Stimulated activated CD8-positive, alpha-beta memory T cell treated with anti-CD3 and anti-CD28 coated beads, Interleukin-7, amount 100 ng/mL, for 4 hours (primary cell): ENCODE results near the gene BTNL2.

Source experiments
- DNase-seq, 2 donors: peaks; one replicate each; pipeline ENCODE4 v3.0.0-alpha.2; 2020; ENCODE audit warnings: low read depth in 2 of 2

The BTNL2 gene

DNA sequence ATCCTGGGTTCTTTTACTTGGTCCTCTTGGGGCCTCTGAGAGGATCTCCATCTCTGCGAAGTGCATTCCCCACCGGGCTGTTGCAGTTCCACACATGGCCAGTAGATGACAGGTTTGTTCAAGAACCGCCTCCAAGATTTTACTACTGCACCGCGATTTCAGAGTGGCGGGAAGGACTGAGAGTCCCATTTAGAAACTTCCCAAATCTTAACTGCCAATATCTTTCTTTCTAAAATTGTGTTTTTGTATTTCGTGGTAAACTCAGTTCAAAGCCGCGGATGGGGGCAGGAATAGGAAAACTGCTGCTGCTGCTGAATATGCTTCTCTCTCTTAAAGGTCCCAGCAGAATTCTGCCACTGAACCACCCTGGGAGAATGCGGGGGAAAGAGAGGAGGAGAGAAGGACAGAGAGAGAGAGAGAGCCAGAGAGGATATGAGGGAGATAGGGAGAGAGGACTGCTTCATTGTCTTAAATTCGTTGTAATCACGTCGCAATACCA lies 8.6 kb upstream of the BTNL2 start:
- DNase-seq, result peak; percentile 59 to 65

DNA sequence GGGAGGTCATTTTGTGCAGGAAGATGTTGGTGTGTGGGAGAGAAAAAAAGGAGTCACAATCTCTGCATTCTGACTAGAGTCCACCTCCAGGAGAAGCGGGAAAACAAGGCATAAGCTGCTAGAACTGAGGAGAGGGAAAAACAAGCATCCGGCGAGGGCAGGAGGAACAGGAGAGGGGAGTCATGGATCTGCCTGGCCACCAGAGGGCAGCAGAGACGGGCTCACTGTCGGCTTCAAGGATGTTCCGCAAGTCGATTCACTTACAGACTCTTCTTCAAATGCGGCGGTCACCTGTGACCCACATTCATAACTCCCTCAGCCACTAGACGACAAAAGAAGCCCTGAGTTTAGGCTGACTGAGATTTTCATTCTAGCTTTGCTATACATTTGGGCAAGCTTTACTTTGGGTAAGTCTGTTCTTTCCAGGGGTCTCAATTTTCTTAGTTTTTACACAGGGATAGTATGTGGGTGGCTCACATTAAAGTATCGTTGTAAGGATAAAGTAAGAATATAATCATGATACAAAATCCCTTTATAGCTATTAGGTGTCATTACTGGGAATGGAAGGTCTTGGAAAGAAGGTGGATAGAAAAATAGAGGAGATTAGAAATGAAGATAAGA lies 6.6 kb upstream of the BTNL2 start:
- DNase-seq, result peak; percentile 67 to 71

DNA sequence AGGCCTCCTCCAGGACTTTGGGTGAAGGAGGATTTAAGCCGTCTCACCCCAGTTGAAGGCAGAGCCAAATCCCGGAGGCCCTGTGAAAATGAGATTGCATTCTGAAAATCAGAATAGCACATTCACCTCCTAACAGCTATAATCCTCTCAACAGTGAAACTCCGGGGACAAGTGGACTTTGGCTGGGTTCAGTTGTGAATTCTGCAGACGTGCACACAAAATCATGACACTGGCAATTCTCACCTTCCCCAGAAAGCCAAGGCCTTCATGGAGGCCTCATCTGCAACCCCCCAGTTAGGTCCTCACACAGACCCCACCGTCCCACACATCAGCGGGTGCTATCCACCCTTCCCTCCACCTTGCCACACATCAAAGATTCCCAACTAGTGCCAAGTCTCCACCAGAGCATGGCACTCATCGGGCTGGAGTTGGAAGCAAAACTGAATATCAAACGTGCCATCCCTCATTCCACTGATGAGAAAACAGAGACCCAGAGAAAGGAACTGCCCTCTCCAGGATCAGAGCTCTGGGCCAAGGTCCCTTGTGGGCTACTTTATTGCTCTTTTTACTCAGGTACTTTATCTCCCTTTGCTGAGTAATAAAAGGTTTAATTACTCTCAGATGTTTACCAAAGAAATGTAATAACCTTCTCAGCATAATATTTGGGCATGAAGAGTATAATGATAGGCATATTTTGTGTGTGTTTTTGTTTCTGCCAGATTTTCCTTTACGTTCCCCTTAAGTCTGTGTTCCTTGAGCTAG lies 4.8 kb upstream of the BTNL2 start:
- no peak for DNase-seq

DNA sequence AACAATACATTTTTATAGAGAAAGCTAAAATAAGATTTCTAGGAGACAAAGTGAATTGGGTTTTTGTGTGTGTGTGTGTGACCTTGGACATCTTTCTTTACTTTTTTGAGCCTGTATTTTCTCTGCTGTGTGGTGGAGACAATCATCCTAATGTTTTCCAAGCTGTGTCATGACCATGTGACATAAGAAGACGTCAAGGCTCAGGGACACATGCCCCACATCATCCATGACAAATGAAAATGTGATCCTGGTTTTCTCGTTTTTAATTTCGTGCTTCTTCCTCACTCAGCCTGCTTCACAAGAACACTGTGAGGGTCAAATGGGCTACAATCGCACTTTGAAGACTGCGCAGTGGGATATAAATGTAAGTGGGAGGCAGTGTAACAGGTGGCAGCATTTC lies 3.9 kb upstream of the BTNL2 start:
- DNase-seq, result no peak

DNA sequence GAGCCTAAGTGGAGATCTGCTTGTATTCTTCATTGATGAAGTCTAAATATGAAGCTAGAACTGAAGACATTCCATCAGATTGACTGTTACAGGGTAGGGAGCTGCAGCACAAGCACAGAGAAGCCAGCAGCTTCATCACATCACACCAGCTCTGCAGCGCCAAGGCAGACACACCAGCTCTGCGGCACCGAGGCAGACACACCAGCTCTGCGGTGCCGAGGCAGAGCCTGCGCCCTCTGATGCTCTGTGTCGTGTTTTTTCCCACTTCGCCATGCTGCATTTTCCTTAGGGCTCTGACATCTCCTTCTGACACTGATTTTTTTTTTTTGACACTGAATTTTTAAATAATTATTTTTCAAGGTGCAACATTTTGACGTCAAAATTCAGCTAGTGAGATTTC lies 784 bp downstream of the BTNL2 start:
- DNase-seq, result no peak

DNA sequence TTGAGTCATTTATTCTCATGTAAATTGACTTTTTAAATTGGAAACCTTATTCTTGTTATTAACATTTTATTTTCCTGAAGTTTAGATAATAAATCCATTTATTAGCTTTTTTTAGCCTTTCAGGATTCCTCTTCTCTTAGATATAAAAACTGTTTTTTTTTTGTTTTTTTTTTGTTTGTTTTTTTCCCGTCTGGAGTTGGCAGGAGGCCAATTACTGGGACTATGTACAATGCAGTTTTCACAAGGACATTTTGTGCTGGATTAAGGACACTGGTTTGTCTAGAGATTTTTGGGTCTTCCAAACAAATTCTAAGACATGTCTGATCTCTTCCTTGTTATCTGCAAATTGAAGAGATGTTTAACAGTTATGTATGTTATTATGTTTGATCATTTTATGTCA lies 1.3 kb downstream of the BTNL2 start:
- DNase-seq, result no peak

DNA sequence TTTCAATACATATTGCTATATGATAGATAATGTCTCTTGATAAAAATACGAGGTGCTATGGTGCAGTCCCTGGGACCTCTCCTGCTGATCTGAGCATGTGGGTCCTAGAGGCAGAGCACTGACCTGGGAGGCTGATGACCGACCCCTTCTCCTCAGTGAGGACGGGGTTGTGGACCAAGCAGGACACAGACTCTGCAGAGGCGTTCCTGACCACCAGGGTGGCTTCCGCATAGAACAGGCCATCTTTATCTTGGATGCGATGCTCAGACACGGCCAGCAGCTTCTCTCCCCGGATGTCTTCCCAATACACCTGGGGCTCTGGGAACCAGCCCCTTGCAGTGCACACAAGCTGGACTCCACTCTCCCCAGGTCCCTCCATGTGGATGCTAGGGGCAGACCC lies 4.2 kb downstream of the BTNL2 start:
- no peak for DNase-seq

DNA sequence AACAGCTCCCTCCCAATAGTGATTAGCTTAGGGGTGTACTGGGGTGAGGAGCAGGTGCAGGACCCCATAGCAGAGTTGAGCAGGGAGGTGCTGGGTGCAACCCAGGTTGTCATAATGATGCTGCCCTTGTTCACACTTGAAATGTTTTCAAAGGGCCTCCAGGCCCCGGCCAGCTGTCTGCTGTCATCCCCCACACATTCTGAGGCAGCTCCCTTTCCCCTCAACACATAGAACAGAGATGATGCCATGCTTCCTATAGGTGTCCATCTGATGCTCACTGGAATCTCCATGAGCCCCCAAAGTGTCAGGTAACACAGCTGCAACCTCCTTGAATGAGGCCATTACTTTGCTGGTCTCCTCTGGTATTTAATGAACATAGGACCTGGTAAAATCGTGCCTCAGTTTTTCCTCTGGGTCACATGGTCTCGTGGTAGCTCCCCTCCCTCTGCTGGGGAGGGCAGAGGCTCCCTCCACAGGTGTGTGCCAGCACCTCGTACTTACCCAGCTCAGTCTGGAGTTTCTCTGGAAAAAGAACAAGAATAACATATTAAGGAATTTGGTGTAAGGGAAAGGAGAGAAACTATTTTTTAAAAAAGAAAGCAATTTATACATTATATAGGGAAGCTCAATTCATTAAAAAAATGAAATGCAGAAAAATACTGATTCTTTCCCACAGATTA lies 5.6 kb downstream of the BTNL2 start:
- no peak for DNase-seq

DNA sequence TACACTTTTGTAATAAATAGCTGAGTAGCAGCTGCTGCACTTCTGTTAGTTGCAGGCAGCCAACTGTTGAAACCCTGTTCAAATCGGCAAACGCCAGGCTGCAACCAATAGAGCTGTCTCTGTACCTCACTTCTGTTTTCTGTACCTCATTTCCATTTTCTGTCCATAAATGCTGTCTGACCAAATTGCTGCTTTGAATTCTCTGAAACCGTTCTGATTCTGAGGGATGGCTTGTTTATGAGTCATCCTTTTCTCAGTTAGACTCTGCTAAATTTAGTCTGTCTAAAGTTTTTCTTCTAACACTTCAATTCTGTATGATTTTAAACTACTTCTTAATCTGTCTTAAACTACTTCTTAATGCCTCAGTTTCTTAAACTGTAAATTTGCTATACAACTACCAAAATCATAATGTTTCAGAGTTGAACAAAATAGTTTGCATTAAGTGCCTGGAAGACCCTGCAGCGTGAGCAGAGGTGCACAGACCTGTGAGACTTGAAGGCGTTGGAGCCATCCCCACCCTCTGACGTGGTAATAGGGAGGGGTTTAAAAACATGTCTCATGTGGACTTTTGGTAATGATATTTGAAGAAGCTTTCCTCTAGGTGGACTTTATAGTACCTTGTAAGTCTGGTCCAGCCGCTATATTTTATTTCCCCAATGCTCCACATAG lies 9.6 kb downstream of the BTNL2 start:
- no peak for DNase-seq

DNA sequence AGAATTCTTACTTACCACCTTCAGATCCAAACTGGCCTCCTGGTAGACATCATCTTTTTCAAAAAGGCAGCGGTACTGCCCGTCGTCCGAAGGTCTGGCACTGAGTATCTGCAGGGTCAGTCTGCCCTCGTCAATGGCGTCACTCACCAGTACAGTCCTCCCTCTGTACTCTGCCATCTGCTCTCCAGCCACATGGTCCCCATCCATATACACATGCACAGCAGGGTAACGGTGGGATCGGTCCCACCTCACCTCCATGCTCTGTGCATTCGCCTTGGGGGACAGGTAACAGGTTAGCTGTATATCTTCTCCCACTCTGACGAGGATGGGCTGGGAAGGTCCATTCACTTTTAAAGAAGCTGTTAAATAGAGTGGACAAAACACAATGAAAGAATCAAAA lies 11.0 kb downstream of the BTNL2 start:
- DNase-seq, result no peak

DNA sequence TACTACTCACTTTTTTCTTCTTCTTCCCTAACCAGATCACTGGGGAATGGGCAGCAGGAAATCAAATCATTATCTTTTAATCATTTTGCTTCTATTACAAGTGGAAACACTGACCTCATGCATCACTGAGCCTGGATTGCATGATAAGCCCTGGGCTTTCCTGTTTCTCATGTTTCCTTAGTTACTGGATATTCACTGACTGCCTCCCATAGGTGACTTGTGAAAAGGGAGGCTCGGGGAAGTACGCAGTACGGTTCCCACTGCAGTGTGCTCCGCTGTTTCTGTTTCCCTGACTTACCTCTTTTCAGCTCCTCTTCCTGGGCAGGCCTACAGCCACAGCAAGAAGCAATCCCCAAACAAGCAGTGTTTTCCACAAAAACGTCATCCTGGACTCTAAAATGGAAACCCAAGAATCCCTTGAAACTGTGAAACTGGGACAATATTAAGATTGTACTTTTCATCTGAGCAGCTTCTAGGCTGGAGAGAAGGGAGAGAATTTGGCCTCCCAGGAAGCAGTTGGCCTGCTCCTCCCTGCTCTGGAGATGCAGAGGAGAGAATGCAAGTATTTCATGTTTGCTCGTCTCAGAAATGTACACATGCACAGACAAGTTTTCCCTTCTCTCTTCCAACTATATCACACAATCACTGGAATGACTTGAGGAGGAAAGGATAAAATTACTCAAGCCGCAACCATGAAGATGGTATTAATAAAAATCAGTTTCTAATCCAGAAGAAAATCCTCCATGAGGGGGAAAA lies 13.1 kb downstream of the BTNL2 start:
- no peak for DNase-seq

DNA sequence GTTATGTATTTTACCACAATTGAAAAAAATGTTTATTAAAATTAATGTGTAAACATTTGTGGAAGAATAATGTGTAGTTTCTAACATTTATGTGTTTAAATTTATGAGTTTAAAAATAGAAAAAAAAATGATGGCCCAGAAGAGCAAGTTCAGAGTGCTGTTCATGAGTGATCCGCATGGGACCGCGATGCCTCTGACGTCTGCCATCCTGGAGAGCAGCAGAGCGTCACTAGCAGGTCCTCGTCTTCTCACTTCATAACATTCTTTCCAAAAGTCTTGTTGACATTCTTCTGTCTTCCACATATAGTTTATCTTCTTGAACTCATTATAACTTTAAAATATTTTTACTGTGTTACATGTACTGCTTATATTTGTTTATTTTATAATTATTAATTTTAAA lies 15.5 kb downstream of the BTNL2 start:
- DNase-seq, result no peak

DNA sequence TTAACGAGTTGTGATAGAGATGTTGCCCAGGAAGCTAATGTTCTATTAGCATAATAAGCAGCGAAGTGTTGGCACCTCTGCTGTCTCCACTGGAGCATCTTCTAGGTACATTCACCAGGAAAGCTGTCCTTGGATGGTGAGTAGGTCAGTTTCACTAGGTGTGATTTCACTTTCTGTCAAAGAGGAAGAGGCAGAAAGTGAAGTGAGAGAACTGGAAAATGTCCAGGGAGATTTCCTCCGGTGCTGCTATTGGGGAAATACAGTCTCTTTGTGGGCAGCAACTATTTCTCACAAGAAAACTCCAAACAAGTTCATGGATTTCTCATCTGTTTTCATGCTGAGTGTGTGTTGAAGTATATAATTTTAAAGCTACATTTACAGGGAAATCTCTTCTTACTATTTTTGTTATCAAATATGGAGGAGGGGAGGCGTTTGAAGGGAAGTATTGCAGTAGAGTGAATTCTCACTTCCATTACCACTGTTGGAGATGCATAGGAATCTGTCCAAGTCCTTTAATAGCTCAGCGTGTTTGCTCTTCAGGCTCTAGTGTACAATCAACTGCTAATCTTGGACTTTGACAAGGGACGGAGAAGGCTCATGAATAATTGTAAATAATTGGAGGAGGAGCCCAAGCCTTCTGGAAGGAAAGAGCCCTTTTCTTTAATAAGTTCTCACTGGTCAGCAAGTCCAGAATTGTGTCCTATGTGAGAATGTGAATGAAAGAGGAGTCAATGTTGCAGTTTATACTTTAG lies 19.2 kb downstream of the BTNL2 start:
- DNase-seq, result no peak

DNA sequence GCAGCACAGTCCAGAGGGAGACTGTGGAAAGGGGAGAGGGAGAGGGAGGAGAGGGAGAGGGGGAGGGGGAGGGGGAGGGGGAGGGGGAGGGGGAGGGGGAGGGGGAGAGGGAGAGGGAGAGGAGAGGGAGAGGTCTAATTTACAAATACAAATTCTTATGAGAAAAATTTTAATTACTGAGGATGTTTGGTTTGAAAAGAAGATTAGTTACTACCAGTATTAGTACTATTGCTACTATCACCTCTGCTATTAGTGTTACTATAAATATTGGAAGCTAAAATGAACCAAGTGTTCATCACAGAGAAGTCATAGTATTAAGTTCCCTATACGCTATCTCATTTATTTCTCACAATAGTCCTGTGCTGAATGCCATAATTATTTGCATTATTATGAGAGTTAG lies 20.9 kb downstream of the BTNL2 start:
- DNase-seq, result no peak

DNA sequence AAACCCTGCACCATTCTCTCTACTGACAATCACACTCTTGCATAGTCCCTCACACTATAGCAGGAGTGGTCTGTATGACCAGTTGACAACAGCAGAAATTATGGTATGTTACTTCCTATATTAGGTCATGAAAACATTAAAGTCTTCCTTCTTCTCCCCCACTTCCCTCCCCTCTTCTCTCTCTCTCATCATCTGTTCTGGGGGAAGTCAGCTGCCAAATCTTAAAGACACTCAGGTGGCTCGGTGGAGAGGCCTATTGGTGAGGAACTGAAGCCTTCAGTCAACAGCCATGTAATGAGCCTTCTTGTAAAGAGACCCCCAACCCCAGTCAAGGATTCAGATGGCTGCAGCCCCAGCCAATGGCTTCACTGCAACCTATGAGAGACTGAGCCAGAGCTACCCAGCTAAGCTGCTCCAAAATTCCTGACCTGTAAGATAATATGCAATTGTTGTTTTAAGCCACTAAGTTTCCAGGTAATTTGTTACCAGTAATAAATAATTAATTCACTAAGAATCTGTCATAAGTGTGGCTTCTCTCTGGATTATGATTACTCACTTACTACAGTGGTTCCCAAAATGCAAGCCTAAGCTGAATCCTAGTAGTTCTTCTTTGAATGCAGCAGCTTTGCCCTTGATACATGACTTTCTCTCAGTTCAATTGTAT lies 24.1 kb downstream of the BTNL2 start:
- DNase-seq, result no peak

DNA sequence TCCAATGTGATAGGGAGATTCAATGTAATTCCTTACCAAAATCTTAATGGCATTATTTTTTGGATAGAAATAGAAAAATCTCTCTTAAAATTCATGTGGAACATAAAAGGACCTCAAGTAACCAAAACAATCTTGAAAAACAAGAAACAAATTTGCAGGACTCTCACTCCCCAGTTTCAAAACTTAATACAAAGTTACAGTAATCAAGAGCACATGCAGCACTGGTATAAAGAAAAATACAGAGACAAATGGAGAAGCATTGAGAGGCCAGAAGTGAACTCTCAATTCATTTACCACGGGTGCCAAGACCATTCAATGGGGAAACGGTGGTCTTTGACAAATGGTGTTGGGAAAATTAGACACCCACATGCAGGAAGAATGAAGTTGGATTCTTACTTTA lies 27.4 kb downstream of the BTNL2 start:
- DNase-seq, result no peak

DNA sequence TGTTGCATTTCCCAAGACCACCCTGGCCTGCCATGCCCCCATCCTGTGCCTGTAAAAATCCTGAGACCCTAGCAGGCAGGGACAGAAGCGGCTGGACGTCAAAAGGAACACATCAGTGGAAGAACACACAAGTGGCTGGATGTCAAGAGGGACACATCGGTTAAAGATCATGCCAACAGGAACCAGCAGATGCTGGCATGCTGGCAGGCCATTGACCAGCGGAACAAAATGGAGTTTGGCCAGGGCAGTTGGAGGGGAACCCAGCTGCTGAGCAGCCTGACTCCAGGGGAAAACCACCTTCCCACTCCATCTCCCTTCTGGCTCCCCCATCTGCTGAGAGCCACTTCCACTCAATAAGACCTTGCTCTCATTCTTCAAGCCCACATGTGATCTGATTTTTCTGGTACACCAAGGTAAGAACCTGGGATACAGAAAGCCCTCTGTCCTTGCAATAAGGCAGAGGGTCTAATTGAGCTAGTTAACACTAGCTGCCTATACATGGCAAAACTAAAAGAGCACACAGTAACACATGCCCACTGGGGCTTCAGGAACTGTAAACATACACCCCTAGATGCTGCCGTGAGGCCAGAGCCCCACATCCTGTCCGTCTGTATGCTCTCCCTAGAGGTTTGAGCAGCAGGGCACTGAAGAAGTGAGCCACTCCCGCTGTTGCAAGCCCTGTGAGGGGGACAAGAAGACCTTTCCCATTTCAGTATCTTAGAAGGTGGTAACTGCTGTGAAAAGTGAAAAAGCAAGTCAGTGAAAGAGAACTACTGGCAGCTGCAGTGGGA lies 31.0 kb downstream of the BTNL2 start:
- DNase-seq, result no peak

DNA sequence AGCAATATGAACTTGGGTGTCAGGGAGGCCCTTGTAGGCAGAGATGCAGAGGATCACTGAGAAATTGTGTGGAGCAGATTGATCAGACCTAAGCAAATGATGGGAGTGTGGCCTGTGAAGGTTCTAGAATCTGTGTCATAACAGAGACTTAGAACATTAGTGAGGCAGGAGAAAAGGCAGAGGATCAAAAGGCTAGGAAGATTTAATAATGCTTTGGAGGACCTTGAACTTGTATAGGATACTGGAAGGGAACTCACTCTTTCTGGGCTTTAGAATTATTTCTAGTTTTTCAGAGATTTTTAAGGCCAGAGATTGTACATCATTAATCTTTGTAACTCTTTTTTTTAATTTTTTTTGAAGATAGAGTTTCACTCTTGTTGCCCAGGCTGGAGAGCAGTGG lies 35.2 kb downstream of the BTNL2 start, which contains the start of gene TSBP1:
Gene TSBP1, minus strand, starts transcription at position 101 of the 400 bp plus-strand sequence. CDS start 197 bp downstream, outside the sequence.
- DNase-seq, result no peak

DNA sequence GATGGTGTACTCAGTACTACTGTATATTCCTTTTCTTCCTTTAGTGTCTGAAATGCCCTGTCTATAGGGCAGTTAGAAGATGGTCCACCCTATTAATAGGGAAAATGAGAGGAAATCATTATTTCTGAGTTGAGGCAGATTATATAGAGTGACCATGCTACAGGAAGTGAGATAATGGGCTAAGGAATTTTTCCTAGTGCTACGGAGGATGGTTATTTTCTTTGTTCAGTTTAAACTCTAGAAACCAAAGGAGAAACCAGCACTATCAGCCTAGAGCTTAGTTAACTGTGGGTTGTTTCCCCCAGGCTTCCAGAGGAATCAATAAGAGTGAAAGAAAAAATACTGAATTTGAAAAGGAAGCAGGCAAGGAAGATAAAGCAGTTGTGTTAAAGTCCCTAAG lies 35.8 kb downstream of the BTNL2 start:
- no peak for DNase-seq
